ENCODE measurements around the gene CDK15.
"Not testable (repeated sequence)": the region's sequence is repeated elsewhere in the genome, so short reads cannot be mapped to it uniquely, and the experiment has no call there.

- TF ChIP-seq, protein P1, sequence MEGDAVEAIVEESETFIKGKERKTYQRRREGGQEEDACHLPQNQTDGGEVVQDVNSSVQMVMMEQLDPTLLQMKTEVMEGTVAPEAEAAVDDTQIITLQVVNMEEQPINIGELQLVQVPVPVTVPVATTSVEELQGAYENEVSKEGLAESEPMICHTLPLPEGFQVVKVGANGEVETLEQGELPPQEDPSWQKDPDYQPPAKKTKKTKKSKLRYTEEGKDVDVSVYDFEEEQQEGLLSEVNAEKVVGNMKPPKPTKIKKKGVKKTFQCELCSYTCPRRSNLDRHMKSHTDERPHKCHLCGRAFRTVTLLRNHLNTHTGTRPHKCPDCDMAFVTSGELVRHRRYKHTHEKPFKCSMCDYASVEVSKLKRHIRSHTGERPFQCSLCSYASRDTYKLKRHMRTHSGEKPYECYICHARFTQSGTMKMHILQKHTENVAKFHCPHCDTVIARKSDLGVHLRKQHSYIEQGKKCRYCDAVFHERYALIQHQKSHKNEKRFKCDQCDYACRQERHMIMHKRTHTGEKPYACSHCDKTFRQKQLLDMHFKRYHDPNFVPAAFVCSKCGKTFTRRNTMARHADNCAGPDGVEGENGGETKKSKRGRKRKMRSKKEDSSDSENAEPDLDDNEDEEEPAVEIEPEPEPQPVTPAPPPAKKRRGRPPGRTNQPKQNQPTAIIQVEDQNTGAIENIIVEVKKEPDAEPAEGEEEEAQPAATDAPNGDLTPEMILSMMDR (IDR thresholded peaks at IDR 0.05; ENCODE audit: low read length) = not testable (repeated sequence)
- not testable (repeated sequence) for TF ChIP-seq EZH2 (optimal IDR thresholded peaks at IDR 0.05; ENCODE audit: low read depth, low read length)
These were observed 4.3 kb downstream of the CDK15 start for GRCh38 chr2:201810604-201811003.

Data from MM.1S (cell line).